SJCRH30 (cell line): ENCODE results near the gene FNIP2. TPM values are rescaled to one million over a fixed set of nuclear protein-coding genes. Genes with fewer than 3 reads are reported as not detected.
"Not testable (repeated sequence)": the region's sequence is repeated elsewhere in the genome, so short reads cannot be mapped to it uniquely, and the experiment has no call there.

Experiments
- DNase-seq, 2 experiments: peaks; one replicate each; pipeline ENCODE4 v3.0.0-alpha.2; 2015 to 2020
- H3K27ac ChIP-seq: fragments of 250-450 bp; sonication (Bioruptor Pico); 2 replicates; pipeline ENCODE4 v1.5.1; 2020; ENCODE audit warnings: mild to moderate bottlenecking, moderate library complexity
- H3K27me3 ChIP-seq: fragments of 250-450 bp; sonication (Bioruptor Pico); 2 replicates; pipeline ENCODE4 v1.5.1; 2020; ENCODE audit warnings: mild to moderate bottlenecking, moderate library complexity
- H3K36me3 ChIP-seq: fragments of 250-450 bp; sonication (Bioruptor Pico); 2 replicates; pipeline ENCODE4 v1.5.1; 2020; ENCODE audit warnings: mild to moderate bottlenecking, moderate library complexity
- H3K4me1 ChIP-seq: fragments of 250-450 bp; sonication (Bioruptor Pico); 2 replicates; pipeline ENCODE4 v1.5.1; 2020; ENCODE audit warnings: mild to moderate bottlenecking, moderate library complexity
- H3K4me3 ChIP-seq: fragments of 250-450 bp; sonication (Bioruptor Pico); 2 replicates; pipeline ENCODE4 v1.5.1; 2020; ENCODE audit warnings: mild to moderate bottlenecking, moderate library complexity
- H3K9me3 ChIP-seq: fragments of 250-450 bp; sonication (Bioruptor Pico); replicated peaks from 2 replicates; pipeline ENCODE4 v1.5.1; 2020; ENCODE audit warnings: mild to moderate bottlenecking, moderate library complexity
- total RNA-seq: library from RNA; depleted of rRNA; stranded (reverse); fragments of >200 nt; shearing (Covaris generic); gene quantifications from 2 replicates; pipeline ENCODE4 v1.2.3, GENCODE V29; 2014

The FNIP2 gene
- total RNA-seq, 1 experiment from 2014 or later: 18.4 TPM

- Histone ChIP-seq H3K4me1 (peaks cover 18% of the 10 kb centered on the region), H3K27me3 (no peaks in the 10 kb centered on the region), H3K36me3 (no peaks in the 10 kb centered on the region), H3K9me3 (no peaks in the 10 kb centered on the region), H3K27ac (no peak overlapping the region), H3K4me3 (no peak overlapping the region)
- no peak for DNase-seq
Measured at GRCh38 chr4:158776106-158776505, 7.3 kb downstream of the FNIP2 start.

- no peaks in the 10 kb centered on the region for H3K9me3 ChIP-seq
- DNase-seq: no peak
- peak overlapping the region; percentile 23 for H3K27ac ChIP-seq
- H3K27me3 ChIP-seq: no peaks in the 10 kb centered on the region
- H3K4me1 ChIP-seq: peaks cover 18% of the 10 kb centered on the region
- H3K4me3 ChIP-seq: no peak overlapping the region
- no peaks in the 10 kb centered on the region for H3K36me3 ChIP-seq
Measured at GRCh38 chr4:158777423-158778155, 8.8 kb downstream of the FNIP2 start.

DNA sequence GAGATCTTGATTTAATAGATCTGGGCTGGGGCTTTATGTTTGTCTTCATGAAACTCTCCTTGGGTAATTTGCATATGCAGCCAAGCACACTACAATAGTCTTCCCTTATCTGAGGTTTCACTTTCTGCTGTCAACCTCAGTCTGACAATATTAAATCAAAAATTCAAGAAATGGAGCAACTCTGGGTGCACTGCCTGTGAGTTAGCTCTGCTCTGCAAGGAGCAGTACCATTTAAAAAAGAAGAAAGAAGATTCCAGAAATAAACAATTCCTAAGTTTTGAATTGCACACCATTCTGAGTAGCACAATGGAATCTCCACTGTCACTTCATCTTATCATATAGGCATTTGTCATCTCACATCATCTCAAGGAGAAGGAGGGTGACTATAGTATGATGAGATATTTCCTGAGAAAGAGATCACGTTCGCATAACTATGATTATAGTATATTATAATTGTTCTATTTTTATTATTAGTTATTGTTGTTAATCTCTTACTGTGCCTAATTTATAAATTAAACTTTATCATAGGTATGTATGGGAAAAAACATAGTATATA is 9.4 kb downstream of the FNIP2 start:
- H3K4me1 ChIP-seq: peaks cover 18% of the 10 kb centered on the region
- no peaks in the 10 kb centered on the region for H3K27me3 ChIP-seq
- H3K9me3 ChIP-seq: no peaks in the 10 kb centered on the region
- H3K27ac ChIP-seq: peak overlapping the region; percentile 23
- no peaks in the 10 kb centered on the region for H3K36me3 ChIP-seq
- no peak overlapping the region for H3K4me3 ChIP-seq
- DNase-seq: no peak

GRCh38 chr4:158778712-158779111 is 9.9 kb downstream of the FNIP2 start:
- H3K27me3 ChIP-seq: no peaks in the 10 kb centered on the region
- H3K27ac ChIP-seq: peak overlapping the region; percentile 23
- H3K4me1 ChIP-seq: peaks cover 18% of the 10 kb centered on the region
- peak; percentile 78 to 87 for DNase-seq
- no peaks in the 10 kb centered on the region for H3K9me3 ChIP-seq
- H3K36me3 ChIP-seq: no peaks in the 10 kb centered on the region
- no peak overlapping the region for H3K4me3 ChIP-seq

- Histone ChIP-seq H3K4me1 (peaks cover 13% of the 10 kb centered on the region), H3K4me3 (no peak overlapping the region), H3K27ac (no peak overlapping the region), H3K9me3 (no peaks in the 10 kb centered on the region), H3K36me3 (no peaks in the 10 kb centered on the region), H3K27me3 (no peaks in the 10 kb centered on the region)
- DNase-seq: no peak
Measured at GRCh38 chr4:158781963-158782362, 13.1 kb downstream of the FNIP2 start.

- no peaks in the 10 kb centered on the region for H3K9me3 ChIP-seq
- no peak overlapping the region for H3K4me3 ChIP-seq
- peaks cover 12% of the 10 kb centered on the region for H3K4me1 ChIP-seq
- H3K36me3 ChIP-seq: no peaks in the 10 kb centered on the region
- DNase-seq: no peak
- no peak overlapping the region for H3K27ac ChIP-seq
- no peaks in the 10 kb centered on the region for H3K27me3 ChIP-seq
Measured at GRCh38 chr4:158782551-158783360, 13.9 kb downstream of the FNIP2 start.

DNA sequence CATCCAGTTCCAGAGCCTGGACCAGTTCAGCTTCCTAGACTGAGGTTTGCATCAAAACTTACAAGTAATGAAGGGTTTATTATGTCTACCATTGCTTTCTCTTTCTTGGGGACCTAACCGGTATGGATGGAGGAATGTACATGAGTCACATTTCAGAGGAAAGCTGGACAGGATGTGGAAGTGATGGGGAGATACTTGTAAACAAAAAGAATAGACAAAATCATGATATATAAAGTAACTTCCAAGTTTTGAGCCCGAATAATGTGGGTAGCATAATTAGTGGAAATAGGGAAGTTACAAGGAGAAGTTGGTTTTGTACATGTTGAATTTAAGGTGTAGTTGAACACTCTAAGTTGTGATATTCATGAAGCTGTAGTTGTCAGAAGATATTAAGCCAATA is 15.0 kb downstream of the FNIP2 start:
- peaks cover 4% of the 10 kb centered on the region for H3K4me1 ChIP-seq
- H3K4me3 ChIP-seq: no peak overlapping the region

DNA sequence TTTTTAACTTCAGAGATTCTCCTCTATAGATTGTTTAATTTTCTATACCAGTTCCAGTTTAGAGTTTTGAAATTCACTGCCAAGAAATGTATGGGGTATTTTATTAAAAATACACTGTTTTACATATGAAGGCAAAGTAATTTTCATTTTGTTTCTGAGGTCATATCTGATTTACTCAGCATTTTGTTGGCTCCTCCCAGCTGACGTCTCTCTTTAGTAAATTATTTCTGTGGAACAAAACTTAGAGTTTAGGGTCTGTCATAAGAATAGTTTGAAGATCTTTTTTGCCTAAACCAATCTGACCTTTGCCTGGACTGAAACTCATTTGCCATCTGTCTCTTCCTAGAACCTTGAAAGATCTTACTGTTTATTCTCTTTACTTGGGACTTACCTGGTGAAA is 16.9 kb downstream of the FNIP2 start:
- H3K27me3 ChIP-seq: no peaks in the 10 kb centered on the region
- no peaks in the 10 kb centered on the region for H3K9me3 ChIP-seq
- no peaks in the 10 kb centered on the region for H3K36me3 ChIP-seq
- no peaks in the 10 kb centered on the region for H3K4me1 ChIP-seq
- no peak for DNase-seq
- no peak overlapping the region for H3K27ac ChIP-seq
- H3K4me3 ChIP-seq: no peak overlapping the region

More for the DNA sequence above, 15.0 kb downstream of the FNIP2 start:
- H3K27ac ChIP-seq: no peak overlapping the region
- no peaks in the 10 kb centered on the region for H3K27me3 ChIP-seq
- DNase-seq: no peak
- H3K36me3 ChIP-seq: no peaks in the 10 kb centered on the region
- H3K9me3 ChIP-seq: no peaks in the 10 kb centered on the region

DNA sequence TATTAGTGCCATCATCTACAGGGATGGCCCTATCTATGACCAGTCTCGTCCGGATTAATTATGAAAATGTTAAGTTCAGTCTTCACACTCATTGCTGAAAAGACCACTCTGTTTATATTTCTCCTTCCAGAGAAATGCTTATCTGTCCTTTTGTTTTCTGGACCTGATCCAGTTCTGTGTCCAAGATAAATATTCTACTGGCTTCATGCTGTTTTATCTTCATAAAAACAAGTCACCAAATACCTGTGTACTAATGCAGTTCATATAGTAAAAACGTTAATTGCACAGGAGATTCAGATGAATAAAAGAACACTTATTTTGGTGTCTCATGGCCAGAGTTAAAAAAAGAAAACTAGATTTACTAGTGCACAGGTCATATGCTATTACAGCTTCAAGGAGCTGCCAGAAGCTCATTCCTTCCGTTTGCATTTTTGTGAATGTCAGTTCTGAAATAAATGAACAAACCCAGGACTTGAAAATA is 17.3 kb downstream of the FNIP2 start:
- H3K4me3 ChIP-seq: no peak overlapping the region
- DNase-seq: no peak
- no peaks in the 10 kb centered on the region for H3K9me3 ChIP-seq
- H3K4me1 ChIP-seq: no peaks in the 10 kb centered on the region
- H3K27ac ChIP-seq: no peak overlapping the region
- H3K36me3 ChIP-seq: no peaks in the 10 kb centered on the region
- H3K27me3 ChIP-seq: no peaks in the 10 kb centered on the region

- Histone ChIP-seq H3K4me3 (no peak overlapping the region), H3K36me3 (no peaks in the 10 kb centered on the region), H3K27ac (no peak overlapping the region), H3K4me1 (no peaks in the 10 kb centered on the region), H3K27me3 (no peaks in the 10 kb centered on the region), H3K9me3 (no peaks in the 10 kb centered on the region)
- DNase-seq: no peak
Measured at GRCh38 chr4:158786955-158787354, 18.1 kb downstream of the FNIP2 start.

GRCh38 chr4:158787709-158788475 is 19.1 kb downstream of the FNIP2 start:
- no peak for DNase-seq
- Histone ChIP-seq H3K9me3 (no peaks in the 10 kb centered on the region), H3K27me3 (no peaks in the 10 kb centered on the region), H3K4me1 (no peaks in the 10 kb centered on the region), H3K27ac (no peak overlapping the region), H3K4me3 (no peak overlapping the region), H3K36me3 (no peaks in the 10 kb centered on the region)

GRCh38 chr4:158788516-158788915 is 19.7 kb downstream of the FNIP2 start:
- no peak overlapping the region for H3K4me3 ChIP-seq
- no peaks in the 10 kb centered on the region for H3K27me3 ChIP-seq
- no peaks in the 10 kb centered on the region for H3K36me3 ChIP-seq
- no peaks in the 10 kb centered on the region for H3K9me3 ChIP-seq
- no peak overlapping the region for H3K27ac ChIP-seq
- DNase-seq: no peak
- H3K4me1 ChIP-seq: no peaks in the 10 kb centered on the region

DNA sequence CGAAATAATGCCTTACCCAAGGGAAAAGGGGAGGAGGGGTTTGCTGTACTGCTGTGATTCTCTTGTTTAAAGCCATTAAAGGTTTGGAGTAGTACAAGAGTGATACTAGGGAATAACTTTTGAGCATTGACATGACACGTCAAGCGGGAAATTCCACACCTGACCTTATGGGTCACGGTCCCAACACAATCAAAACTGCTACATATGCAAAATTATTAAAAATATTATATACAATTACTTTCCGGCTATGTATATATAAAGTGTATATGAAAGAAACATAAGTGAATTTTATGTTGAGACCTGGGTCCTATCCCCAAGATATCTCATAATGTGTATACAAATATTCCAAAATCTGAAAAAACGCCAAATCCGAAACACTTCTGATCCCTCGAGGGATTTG is 21.0 kb downstream of the FNIP2 start:
- no peaks in the 10 kb centered on the region for H3K36me3 ChIP-seq
- H3K9me3 ChIP-seq: no peaks in the 10 kb centered on the region
- H3K27ac ChIP-seq: no peak overlapping the region
- H3K4me1 ChIP-seq: no peaks in the 10 kb centered on the region
- DNase-seq: no peak
- no peaks in the 10 kb centered on the region for H3K27me3 ChIP-seq
- no peak overlapping the region for H3K4me3 ChIP-seq

DNA sequence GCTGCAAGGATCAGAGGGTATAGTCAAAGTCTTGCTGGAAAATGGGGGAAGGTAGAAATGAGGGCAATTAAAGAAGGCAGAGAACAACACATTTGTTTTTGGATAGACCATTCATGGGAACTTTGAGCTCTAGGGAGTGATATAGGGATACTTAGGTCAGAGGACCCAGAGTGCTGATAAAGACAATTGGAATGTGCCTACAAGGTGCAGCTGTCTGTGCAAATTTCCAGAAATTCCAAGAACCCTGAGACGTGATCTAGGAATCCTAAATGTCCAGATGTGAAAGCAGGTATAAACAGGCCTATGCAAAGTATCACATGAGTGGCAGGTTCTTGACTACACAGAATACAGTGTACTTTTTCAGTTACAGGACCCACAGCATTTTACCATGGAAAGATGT is 24.2 kb downstream of the FNIP2 start:
- H3K36me3 ChIP-seq: no peaks in the 10 kb centered on the region

GRCh38 chr4:158793430-158793829 is 24.6 kb downstream of the FNIP2 start:
- H3K4me1 ChIP-seq, H3K9me3 ChIP-seq, H3K36me3 ChIP-seq, H3K27ac ChIP-seq, DNase-seq, H3K4me3 ChIP-seq, H3K27me3 ChIP-seq: not testable (repeated sequence)

More for the DNA sequence above, 24.2 kb downstream of the FNIP2 start:
- no peak for DNase-seq
- no peaks in the 10 kb centered on the region for H3K27me3 ChIP-seq
- no peaks in the 10 kb centered on the region for H3K9me3 ChIP-seq
- H3K4me3 ChIP-seq: no peak overlapping the region
- no peak overlapping the region for H3K27ac ChIP-seq
- no peaks in the 10 kb centered on the region for H3K4me1 ChIP-seq
